ENCODE measurements around the gene LRP8.

Gene LRP8

GRCh38 chr1:53321776-53322602 lies 5.9 kb downstream of the LRP8 start:
- DNase-seq (ENCODE audit: low read depth), result no peak

- DNase-seq (ENCODE audit: low read depth), result no peak
Observed at GRCh38 chr1:53321366-53321765, 6.5 kb downstream of the LRP8 start.

GRCh38 chr1:53320646-53321045 lies 7.2 kb downstream of the LRP8 start:
- DNase-seq (ENCODE audit: low read depth), result no peak

DNA sequence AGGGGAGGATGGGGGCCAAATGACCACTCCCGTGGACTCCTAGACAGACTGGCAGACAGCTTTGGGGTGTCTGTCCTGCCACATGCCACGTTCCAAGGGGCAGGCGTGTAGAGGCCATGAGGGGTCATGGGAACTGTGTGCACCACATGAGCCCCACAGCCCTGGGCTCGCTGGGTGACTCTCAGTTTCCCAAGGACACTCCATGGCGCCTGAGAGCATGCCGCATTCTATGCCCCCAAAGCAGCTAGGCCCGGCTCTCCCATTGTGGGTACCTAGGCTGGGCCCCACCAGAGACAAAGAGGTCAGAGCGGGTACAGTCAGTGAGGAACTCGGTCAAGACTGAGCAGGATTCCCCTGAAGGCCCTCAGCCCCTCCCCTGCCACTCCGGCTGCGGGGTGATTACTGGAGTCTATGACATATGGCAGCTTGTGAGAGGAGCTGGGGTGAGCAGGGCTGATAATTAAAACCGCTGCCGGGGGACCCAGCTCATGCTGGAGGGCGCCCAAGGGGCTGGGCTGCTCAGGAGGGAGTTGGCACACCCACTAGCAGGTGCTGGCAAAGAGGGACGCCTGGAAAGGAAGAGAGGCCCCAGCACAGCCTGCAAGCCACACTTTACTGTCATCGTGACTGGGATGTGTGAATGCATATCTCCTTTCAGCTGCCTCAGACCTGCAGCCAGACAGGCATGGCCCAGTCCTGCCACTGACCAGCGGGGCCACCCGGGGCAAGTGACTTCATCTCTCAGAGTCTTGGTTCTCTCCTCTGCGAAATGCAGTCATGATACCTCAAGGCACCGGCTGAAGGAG lies 8.4 kb downstream of the LRP8 start:
- DNase-seq (ENCODE audit: low read depth), result no peak

DNA sequence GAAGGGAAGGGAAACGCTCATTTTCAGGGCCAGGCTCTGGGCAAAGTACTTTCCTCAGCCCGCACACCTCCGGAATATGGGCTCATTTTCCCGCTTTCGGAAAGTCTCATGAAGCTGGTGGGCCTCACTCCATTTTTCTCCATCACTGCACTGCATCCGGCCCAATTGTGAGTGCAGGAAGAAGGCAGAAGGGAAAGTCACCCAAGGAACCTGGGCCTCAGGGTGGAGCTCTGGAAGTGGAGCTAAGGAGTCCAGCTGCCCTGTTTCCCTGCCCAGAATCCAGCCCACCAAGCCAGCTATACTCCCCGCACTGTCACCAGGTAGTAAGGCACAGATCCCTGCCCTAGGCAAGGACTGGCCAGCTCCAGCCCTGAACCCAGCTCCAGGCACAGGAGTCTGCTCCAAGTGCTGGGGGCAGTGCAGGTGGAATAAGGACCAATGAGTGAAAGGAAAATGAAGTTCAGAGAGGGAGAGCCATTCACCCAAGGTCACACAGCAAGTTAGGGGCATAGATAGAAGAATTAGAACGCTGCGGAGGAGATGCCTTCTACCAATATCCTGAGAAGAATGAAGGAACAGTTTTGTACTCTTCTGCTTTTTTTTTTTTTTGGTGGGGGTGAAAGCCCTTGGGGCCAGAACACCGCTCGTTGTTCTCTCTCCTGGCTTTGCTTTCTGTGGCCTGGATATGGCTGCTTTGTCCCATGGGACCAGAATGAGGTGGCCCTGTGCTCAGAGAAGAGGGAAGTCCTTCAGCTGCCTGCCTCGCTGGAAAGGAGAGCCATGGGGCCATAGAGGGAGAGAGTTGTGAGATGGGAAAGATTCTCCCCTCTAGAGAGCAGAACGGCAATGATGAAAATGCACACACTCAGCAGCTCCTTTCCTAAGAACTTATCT lies 10.0 kb downstream of the LRP8 start:
- DNase-seq (ENCODE audit: low read depth), result no peak

DNA sequence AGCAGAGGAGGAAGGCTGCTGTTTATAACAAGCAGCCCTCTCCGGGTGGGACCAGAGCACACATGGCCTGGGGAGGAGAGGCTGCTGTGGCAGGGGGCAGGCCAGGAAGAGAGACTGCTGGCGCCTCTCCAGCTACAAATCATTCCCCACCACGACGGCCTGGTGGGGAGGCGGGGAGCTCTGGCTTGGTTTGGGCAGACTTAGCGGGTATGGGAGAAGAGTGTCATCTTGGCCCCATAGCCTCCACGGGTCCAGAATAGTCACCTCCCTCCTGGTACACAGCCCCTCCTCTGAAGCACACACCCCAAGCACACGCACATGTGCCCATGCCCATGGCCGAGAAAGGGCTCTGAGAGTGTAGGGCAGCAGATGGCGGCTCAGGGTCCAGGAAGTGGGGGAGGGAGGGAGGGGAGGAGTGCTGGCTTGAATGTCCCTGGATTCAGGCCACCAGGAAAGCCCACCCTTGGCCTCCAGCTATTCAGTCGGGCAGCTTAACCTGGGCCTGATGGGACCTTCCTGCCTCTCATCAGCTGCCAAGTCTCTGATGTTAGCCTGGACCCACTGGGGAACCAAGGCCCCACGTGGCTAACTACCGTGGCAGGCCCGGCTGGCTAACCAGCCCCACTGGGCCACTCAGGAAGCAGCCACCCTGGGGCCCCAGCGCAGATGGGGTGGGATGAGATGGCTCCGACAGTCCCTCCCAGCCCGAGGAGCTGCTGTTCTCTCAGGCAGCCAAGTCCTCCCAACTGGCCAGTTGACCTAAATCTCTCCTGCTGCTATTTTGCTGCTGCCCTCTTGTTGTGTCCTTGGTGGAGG lies 10.9 kb downstream of the LRP8 start:
- DNase-seq (ENCODE audit: low read depth), result no peak

GRCh38 chr1:53316424-53316765 lies 11.5 kb downstream of the LRP8 start:
- no peak for DNase-seq (ENCODE audit: low read depth)

GRCh38 chr1:53315456-53316423 lies 12.1 kb downstream of the LRP8 start:
- no peak for DNase-seq (ENCODE audit: low read depth)

- DNase-seq (ENCODE audit: low read depth), result no peak
Observed at GRCh38 chr1:53315046-53315445, 12.8 kb downstream of the LRP8 start.

- DNase-seq (ENCODE audit: low read depth), result no peak
Observed at GRCh38 chr1:53314606-53315005, 13.3 kb downstream of the LRP8 start.

DNA sequence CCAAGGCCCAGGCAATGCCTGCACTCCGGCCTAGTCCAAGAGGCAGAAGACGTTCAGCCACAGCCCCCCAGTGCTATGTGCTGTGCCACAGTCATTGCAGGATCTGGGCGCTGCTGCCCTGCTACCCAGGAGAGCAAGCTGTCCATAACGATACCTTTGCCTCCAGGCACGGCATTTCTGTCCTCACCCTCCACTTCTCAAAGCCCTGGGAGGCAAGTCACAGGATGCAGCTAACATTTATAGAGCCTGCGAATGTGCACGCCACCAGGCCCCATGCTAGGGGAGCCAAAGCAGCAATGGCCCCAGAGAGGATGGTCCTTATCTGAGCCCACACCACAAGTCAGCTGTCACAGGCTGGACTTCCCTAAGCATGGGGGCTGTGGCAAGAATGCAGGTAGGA lies 13.8 kb downstream of the LRP8 start:
- no peak for DNase-seq (ENCODE audit: low read depth)

GRCh38 chr1:53313556-53313955 lies 14.3 kb downstream of the LRP8 start:
- DNase-seq (ENCODE audit: low read depth), result no peak

DNA sequence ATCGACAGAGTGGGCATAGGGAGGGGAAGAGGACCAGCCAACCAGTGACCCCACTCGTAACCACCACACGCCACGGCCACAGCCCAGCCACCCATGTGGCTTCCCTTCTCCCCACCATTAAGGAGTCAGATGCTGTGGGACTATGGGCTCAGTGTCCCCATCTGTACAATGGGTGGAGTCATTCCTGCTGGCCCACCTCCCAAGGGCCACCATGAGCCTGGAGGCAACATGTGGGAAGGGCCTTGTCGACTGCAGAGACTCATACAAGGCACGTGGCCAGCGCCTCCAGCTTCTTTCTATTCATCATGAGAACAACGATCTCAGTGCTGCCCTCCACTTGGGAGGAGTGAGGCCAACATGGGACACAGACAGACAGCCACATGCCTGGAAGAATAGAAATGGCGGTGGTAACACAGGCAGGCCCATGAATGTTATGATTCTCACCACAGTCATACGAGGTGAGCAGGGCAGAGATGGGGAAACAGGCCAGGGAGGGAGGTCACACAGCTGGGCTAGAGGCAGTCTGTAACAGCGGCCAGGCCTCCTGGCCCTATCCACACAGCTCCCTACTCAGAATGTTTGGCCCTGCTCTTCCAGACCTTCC lies 16.1 kb downstream of the LRP8 start:
- DNase-seq (ENCODE audit: low read depth), result no peak

DNA sequence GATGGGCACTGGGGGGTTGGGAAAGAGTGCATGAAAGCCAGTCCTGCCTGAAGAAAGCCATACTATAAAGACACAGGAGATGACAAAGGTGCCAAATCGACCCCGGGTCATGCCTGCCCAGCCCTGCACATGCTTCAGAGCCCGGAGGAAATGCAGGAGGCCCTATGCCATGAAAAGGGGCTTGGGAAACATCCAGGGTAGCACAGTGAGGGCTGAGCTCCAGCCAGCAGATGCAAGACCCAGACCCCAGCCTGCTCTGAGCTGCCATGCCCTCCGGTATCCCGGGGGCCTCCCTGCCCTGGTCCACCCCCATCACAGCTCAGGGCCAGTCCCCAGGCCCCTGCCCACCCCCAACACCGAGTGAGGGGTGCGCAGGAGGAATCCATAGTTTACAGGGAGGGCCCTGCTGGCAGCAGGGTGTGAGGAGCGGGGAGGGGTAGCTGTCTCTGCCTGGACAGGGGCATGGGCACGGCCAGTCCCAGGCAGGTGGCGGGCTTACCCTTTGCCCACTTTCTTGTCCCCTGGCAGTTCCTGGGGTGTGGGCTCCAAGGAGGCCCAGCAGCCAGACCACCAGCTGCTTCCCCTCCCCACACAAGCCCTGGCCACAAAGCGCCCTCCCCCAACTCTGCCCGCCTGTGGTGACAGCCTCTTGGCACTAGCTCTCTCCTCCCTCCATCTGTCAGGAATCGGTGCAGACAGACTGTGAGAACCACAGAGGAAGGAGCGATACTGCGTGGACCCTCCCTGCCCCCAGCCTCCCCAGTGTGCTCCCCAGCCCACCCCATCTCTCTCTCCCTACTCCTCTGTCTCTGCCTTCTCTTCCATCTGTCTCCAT lies 16.8 kb downstream of the LRP8 start:
- DNase-seq (ENCODE audit: low read depth), result no peak

- no peak for DNase-seq (ENCODE audit: low read depth)
Observed at GRCh38 chr1:53309802-53310201, 18.1 kb downstream of the LRP8 start.

DNA sequence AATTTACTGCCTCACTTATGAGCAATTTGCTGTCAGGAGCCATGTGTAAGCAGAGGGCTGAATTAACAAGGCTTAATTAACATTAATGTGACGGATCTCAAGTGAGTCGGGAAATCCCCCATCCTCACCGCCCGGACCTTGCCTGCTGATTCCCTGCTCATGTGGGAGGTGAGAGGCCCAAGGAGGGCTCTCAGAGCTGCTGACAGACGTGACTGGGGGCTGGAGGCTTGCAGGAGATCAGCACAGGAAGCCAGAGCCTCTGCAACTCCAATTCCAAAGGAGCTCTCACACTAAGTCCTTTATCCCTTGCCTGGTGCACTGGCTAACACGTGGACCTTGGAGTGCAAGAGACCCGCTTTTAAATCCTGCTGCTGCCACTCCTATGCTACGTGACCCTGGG lies 19.4 kb downstream of the LRP8 start:
- no peak for DNase-seq (ENCODE audit: low read depth)

DNA sequence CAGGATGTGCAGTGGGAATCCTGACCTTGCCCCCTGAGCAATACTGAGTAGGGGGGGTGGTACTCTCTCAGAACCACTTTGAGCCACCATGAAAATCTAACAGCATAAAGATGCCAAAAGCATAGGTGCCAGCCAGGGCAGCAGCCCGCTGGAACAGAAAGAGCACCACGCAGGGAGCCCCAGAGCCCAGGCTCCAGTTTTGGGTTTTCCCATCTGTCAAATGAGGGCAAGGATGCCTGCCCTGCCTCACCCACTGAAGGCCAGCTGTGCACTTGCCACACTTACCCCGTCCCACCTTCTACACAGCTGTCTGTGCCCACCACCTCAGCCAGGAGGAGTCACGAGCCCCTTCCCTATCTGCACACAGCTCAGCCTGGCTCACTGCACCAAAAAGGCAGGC lies 20.8 kb downstream of the LRP8 start:
- no peak for DNase-seq (ENCODE audit: low read depth)

GRCh38 chr1:53306168-53306567 lies 21.7 kb downstream of the LRP8 start:
- DNase-seq (ENCODE audit: low read depth), result no peak

DNA sequence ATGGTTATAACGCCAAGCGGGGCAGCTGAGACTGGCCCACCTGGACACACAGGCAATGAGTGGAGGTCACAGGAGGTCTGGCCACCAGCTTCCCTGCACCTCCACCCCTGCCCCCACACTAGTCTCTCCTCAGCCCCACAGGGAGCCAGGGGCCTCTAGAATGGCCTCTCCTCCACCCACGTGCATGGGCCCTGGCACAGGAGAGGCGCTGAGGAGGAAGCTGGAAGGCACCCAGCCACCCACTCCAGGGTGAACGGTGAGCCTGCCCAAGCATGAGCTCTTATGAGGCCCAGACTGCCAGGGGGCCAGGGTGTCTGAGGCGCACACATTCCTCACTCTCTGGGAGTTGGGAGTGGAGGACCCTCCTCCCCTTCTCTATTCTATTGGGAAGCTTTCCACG lies 22.2 kb downstream of the LRP8 start:
- no peak for DNase-seq (ENCODE audit: low read depth)

Measured in GM04504 (cell line).